ENCODE data around the gene DIP2C.

GRCh38 chr10:559767-560047 is 129.8 kb downstream of the DIP2C start:
- no peak for TF ChIP-seq CTCF (conservative IDR thresholded peaks at IDR 0.05; ENCODE audit: low read length)
- no peak for TF ChIP-seq EZH2phosphoT487 (IDR thresholded peaks at IDR 0.05; ENCODE audit: borderline replicate concordance)

Data from Loucy (cell line).